ENCODE measurements around the gene CHPF.

Gene CHPF

DNA sequence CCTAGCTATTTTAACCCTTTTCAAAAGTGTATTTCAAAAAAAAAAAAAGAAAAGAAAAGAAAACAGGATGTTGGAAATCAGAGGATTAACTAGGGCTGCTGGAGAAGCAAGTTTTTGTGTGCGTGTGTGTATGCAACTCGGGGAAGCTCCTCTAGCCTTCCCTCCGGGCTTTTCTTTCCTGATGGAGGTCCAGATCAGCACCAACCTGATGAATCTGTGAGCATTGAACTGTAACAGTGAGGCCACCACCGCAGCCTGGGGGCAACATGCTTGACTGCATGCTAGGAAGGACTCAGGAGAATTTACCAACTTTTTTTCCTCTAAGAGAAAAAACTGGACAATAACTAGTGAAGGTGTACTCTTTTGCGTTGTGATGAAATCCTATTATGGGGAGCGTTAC lies 25.4 kb upstream of the CHPF start:
- no peak for DNase-seq (ENCODE audit: low read depth, low spot score)

DNA sequence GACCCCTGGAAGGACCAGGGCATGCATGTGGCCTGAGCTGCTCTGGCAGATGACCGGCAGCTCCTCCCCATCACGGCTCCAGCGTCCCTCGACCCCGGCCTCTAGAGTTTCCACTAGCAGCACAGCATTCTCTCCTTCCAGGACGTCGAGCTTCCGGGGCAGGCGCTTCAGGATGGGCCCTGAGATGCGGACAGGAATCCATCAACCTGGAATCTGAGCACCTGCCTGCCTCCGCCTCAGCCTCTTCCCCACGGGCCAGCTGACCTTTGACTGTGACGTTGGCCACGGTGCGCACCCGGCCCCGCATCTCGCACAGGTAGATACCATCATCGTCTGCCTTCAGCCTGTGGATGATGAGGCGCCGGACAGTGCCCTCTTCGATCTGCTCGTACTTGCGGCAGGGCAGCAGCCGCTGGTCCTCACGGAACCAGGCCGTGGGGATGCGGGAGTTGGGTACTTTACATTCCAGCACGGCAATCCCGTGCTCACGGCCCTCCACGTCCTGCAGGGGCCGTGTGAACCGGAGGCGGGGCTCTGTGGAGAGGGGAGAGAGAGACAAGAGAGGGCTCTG lies 24.3 kb upstream of the CHPF start:
- no peak for DNase-seq (ENCODE audit: low read depth, low spot score)

- DNase-seq (ENCODE audit: low read depth, low spot score): no peak
Observed at GRCh38 chr2:219567131-219567530, 23.5 kb upstream of the CHPF start.

DNA sequence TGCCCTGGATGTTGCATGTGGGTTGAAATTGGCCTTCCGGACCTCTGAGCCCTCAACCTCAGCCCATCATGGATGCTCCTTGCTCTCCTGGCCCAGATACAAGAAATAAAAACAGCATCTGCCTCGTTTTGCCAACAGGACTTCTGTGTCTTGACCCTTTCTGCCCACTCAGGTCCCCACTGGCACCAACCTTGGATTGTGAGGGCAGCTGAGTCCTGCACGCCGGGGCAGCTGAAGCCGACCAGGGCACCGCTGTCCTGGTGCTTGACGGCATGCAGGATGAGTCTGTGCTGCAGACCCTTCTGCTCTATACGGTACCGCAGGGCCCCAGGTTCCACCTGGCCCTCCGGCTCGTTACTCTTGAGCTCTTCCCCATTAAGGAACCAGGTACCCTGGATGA lies 23.0 kb upstream of the CHPF start:
- DNase-seq (ENCODE audit: low read depth, low spot score): no peak

- DNase-seq (ENCODE audit: low read depth, low spot score): peak; percentile 84
Observed at GRCh38 chr2:219565130-219566080, 21.8 kb upstream of the CHPF start.

GRCh38 chr2:219563271-219563928 lies 19.8 kb upstream of the CHPF start:
- DNase-seq (ENCODE audit: low read depth, low spot score): no peak

DNA sequence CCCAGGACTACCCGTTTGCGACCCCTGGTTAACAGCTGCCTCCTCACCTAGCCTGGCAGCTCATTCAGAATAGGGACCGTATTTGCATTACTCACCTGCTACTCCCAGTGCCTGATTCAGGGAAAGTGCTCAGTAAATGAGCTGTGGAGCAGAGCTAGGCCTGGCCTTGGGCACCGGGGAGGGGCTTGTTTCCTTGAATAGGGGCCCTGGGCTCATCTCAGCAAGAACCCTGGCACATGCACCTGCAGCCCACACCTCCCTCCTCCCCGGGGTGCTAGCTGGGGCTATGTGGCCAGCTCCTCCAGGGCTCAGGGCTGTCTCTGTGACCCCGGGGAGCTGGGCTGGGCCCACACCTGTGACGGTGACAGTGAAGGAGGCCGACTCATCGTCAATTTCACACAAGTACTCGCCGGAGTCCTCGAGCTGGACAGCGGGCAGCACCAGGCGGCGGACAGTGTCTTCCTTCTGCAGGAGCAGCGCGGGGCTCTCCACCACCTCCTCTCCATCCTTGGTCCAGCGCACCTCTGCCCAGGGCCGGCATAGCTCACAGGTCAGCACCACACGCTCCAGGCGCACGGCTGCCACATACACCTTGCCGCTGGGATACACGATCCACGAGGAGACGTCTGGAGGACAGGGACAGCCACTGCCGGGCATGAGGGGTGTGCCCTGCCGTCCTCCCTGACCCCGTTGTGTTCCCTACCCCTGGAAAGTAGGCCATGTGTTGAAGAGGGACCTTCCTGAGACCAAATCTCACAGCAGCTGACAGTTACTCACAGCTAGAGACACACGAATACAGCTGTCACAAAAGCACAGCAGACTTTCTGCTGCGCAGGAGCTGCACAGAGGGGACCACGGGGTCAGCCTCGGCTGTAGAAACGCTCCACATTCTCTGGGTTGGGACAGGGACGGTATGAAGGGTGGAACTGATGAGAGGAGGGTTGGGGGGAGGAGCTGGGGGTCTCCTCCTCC lies 18.7 kb upstream of the CHPF start:
- no peak for DNase-seq (ENCODE audit: low read depth, low spot score)

GRCh38 chr2:219561179-219562048 lies 17.8 kb upstream of the CHPF start:
- no peak for DNase-seq (ENCODE audit: low read depth, low spot score)

- no peak for DNase-seq (ENCODE audit: low read depth, low spot score)
Observed at GRCh38 chr2:219560893-219561178, 17.2 kb upstream of the CHPF start.

DNA sequence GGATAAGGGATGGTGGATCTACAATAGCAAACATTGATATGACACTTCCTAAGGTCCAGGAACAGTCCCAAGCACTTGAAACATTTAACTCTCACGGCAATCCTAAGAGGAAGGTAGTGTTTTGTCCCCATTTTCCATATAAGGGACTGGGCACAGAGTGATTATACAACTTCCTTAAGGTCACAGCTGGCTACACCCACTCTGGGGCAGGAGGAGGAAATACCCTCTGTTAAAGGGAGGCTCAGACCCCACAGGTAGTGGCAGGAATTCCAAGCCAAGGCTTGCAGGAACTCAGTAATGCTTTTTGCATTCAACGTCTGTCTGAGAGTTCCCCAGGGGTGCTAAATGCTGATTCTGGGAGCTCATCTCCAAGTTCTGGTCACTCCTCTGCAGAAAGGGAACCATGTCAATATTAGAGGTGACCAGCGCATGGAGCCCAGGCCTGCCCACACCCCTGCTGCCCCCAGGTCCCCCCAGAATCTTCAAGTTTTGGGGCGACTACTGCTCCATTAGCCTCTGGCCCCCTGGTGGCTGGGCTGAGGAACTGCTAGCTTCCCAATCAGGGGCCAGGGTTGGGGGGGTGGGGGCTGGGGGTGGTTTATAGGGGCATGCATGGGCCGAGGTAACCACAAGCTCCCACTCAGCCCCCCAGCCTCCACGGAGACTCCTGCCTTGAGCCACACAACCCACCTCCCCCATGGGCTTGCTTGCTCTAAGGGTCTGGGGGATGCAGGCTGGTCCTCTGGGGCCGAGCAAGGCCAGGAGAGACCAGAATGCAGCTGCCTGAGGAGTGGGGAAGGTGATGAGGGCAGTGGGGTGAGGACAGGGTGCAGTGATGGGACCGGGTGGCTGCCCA lies 16.7 kb upstream of the CHPF start:
- DNase-seq (ENCODE audit: low read depth, low spot score): no peak

DNA sequence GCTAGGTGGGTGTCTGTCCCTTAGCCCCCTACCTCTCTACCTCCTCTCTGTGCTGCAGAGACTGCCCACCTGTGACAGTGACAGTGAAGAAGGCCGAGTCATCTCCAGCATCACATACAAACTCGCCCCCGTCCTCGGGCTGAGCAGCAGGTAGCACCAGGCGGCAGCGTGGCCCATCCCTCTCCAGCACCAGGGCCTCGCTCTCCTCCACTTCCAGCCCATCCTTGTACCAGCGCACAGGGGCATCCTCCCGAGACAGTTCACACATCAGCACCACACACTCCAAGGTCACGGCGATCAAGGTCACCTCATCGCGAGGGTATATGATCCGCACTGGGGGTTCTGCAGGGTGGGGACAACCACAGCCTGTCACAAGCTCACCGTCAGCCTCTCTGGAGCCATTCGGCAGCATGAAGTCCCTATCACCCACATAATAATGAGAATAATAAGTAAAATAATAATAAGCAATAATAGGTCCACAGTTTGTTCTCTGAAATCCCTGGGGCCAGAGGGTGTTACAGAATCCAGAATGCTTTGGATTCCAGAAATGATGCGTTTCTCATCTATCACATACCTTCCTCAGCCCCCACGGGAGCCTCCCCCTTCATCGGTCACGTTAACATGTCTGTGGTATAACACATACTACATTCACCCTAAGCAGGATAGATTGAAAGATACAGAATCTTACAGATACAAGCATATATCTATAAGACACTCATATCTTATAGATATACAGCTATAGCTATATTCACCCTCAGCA lies 15.7 kb upstream of the CHPF start:
- DNase-seq (ENCODE audit: low read depth, low spot score): no peak

GRCh38 chr2:219557791-219558785 lies 14.5 kb upstream of the CHPF start:
- no peak for DNase-seq (ENCODE audit: low read depth, low spot score)

- DNase-seq (ENCODE audit: low read depth, low spot score): no peak
Observed at GRCh38 chr2:219557320-219557719, 13.7 kb upstream of the CHPF start.

- no peak for DNase-seq (ENCODE audit: low read depth, low spot score)
Observed at GRCh38 chr2:219556413-219556812, 12.8 kb upstream of the CHPF start.

- DNase-seq (ENCODE audit: low read depth, low spot score): no peak
Observed at GRCh38 chr2:219555956-219556355, 12.3 kb upstream of the CHPF start.

GRCh38 chr2:219554350-219554749 lies 10.7 kb upstream of the CHPF start:
- DNase-seq (ENCODE audit: low read depth, low spot score): no peak

GRCh38 chr2:219553463-219553963 lies 9.9 kb upstream of the CHPF start:
- no peak for DNase-seq (ENCODE audit: low read depth, low spot score)

DNA sequence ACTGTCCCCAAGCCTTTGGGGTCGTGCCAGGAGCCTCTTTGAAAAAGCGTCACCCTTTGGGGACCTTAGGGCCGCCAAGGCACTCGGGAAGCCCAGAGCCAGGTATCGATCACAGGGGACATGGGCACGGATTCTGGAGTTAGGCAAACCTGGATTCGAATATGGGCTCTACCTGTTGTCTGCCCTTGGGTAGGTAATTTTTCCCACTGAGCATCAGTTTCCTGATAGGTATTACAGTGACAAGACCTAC lies 9.5 kb upstream of the CHPF start:
- no peak for DNase-seq (ENCODE audit: low read depth, low spot score)

Data from iPS DF 19.7 (cell line).